HG03442 (cell line): ENCODE results near the gene WDR37.

Source experiments
- ATAC-seq: cut with Tn5 transposase; IDR thresholded peaks from one replicate; pipeline ENCODE4 v1.9.1; 2021; ENCODE audit warnings: mild to moderate bottlenecking, moderate library complexity; ENCODE audit not compliant: unreplicated experiment

Gene WDR37

DNA sequence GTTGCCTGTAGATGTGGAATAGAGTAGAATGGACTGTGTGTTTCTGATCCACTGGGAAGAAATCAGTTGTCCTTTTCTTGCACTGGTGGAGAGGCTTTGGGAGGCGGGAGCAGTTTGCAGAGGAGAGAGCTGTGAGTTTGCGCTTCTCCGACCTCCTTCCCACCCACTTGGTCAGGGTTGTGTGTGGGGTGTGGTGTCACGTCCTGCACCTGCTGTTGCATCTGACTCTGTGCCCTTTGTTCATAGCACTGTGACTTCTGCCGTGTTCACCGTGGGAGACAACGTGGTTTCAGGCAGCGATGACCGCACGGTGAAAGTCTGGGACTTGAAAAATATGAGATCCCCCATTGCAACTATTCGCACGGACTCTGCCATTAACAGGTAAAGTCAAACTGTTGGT lies 67.8 kb downstream of the WDR37 start:
- no peak for ATAC-seq

- ATAC-seq = no peak
These were observed 68.6 kb downstream of the WDR37 start for GRCh38 chr10:1124796-1125195.

DNA sequence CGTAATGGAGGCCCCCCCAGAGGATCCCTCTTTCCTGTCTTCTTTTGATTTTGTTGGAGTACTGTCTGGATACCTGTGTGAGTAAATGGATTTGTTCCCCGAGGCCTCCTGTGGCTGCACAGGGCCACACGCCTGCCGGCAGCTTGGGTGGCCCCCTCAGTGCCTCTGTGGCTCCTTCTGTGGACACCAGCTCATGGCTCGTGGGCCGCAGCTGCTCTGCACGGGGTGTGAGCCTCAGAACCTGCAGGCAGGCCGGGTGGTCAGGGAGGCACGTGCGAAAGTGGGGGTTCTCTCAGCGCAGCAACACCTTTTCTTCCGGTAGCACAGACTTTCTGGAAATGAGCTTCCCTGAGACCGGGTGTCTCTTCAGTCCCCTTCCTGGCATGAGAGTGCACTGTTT lies 70.3 kb downstream of the WDR37 start:
- no peak for ATAC-seq

- ATAC-seq = no peak
These were observed 71.4 kb downstream of the WDR37 start for GRCh38 chr10:1127629-1128028.

DNA sequence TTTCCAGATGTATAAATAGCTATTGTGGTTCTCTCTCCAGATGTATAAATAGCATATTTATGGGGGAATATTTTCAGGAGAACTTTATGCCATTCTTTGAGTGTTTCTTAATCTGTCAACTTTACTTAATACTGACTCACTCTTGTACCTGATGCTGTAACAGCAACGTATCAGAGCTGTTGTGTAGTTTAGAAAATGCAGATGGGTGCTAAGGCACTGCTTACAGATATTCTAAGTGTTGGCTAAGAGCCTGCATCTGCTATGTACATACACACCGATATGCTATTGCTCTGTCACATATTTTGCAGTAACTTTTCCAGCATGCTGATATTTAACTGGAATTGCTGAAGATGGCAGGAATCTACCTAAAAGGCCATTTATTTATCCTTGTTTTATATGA lies 71.9 kb downstream of the WDR37 start:
- no peak for ATAC-seq

GRCh38 chr10:1128649-1129048 lies 72.5 kb downstream of the WDR37 start:
- ATAC-seq = no peak

DNA sequence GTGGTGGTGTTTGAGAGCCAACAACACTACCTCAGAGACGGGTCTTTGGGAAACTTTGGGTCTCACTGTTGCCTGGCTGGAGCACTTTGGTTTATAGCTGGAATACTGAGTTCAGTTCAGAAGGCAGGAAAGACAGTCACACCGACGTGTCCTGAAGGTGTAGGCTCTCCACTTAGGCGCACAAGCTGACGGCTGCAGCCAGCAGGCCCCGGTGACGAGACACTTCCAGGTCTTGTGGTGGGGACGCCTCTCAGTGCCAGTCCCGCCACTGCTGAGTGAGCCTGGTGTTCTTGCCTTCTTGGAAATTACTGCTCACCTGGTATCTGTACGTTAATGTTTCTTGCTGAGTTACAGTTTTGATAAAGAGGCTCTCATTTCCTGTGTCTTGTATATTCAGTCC lies 74.0 kb downstream of the WDR37 start:
- ATAC-seq = no peak

GRCh38 chr10:1130995-1131790 lies 75.0 kb downstream of the WDR37 start:
- ATAC-seq = no peak

DNA sequence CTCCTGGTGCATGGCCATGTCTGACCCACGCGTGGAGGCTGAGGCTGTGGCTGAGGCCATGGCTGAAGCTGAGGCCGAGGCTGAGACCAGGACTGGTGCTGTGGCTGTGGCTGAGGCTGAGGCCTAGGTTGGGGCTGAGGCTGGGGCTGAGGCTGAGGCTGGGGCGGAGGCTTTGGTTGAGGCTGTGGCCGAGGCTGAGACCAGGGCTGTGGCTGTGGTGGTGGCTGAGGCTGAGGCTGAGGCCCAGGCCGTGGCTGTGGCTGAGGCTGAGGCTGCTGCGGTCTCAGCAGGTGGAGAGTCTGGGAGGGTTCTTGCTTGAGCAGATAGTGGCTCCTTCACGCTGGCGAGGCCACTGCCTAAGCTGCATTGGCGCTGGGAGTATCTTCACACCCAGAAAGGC lies 76.4 kb downstream of the WDR37 start:
- no peak for ATAC-seq

GRCh38 chr10:1133495-1134045 lies 77.4 kb downstream of the WDR37 start:
- no peak for ATAC-seq

GRCh38 chr10:1134156-1134555 lies 78.0 kb downstream of the WDR37 start:
- no peak for ATAC-seq

DNA sequence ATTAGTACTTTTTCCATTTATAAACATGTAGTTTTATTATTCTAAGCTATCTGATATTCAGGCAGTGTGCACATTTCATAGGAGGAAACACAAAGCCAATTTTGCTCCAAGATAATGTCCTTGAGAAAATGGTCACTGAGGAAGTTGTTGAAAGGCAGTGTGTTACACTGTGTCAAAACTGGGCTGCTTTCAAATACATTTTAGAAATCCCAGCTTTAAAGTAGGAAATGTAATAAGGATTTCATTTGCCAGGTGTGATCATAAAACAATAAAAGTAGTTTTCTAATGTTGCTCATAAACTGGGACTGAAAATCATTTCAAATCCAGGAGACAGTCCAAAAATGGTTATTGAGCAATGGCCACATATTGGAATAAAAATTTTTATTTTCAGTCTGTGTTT lies 80.1 kb downstream of the WDR37 start:
- ATAC-seq = no peak

DNA sequence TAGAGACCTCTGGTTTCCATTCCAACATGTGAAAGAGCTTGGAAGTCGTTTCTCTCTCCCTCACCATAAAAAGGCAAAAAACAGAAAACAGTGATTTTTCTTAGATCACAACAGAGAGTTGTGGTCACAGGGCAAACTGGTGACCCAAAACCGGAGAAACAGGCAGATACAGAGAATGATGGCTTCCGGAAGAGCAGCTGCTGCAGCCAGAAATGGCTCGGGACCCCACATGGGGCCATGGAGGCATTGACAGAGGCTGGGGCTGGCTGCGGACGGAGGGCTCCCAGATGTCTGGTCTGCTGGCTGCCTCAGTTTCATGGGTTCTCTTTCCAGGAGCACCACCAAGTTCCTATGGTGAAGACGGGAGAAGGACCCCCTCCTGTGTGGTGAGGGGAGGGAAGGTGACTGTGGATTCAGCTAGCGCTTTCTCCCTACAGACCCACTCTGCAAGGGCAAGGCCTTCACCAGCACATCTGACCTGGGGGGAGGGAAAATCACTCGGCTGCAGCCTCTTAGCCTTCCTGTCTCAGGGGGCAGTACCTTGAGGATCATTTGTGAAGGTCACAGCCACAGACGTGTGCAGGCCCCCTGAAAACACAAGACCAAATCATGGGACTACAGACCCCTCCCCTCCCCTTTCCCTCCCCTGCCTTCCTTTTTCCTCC lies 81.4 kb downstream of the WDR37 start:
- ATAC-seq = no peak

- no peak for ATAC-seq
These were observed 82.3 kb downstream of the WDR37 start for GRCh38 chr10:1138529-1138928.

- no peak for ATAC-seq
These were observed 85.1 kb downstream of the WDR37 start for GRCh38 chr10:1141261-1141660.

GRCh38 chr10:1141701-1142100 lies 85.5 kb downstream of the WDR37 start:
- ATAC-seq = no peak

- no peak for ATAC-seq
These were observed 86.4 kb downstream of the WDR37 start for GRCh38 chr10:1142596-1142995.

- ATAC-seq = no peak
These were observed 91.6 kb downstream of the WDR37 start for GRCh38 chr10:1147810-1148209.

- ATAC-seq = no peak
These were observed 92.8 kb downstream of the WDR37 start for GRCh38 chr10:1148855-1149605.

DNA sequence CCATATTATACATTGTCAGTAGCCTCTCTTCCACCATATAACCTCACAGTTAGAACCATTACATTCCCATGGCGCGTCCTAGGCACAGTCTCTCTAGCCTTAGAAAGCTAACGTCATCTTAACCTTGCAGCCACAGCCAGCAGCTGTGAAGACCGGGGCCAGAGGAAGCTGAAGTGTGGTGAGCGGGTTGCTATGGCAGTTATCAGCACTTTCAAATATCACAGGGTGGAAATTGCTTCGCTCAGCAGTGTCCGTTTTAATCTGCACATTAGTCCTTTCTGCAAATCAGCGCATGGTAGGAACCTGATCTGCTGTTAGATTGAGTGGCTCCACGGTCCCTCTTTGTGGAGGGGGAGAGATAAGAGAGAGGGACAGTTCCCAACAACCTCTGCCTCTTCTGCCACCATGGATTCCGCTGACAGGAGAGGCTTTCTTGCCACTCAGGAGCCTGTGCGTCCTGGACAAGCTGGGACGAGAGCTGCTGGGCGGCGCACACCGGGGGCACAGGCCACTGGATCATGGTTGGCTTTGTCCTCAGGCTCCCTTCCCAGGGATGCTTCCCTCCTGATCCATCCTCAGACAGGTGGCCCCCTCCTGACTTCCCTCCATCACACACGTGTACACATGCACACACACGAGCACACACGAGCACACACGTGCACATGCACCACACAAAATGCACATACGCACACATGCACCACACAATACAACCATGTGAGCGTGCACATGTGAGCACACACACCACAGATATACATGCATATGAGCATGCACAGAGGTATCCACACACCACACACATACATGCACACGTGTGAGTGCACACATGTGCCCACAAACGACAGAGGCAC lies 93.8 kb downstream of the WDR37 start:
- no peak for ATAC-seq

DNA sequence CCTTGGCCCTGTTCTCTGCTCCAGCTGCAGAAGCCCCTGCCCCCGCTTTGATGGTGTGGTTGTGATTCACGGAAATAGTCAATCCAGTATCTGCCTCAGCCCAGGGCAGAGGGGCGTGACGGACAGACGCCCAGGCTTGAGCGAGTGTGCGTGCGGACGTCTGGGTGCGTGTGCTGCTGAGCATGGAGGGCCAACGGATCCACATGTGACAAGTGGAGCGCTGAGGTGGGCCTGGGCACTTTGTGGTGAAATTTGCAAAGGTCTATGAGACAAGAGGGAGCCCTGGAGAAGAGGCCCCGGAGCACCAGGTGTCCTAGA lies 94.4 kb downstream of the WDR37 start:
- no peak for ATAC-seq
